Skeletal muscle cell (primary cell): Measurements from ENCODE around the gene NEURL3.

Source experiments
- DNase-seq: peaks from one replicate; pipeline ENCODE4 v3.0.0-alpha.2; 2010; ENCODE audit warnings: low read depth
- H3K4me3 ChIP-seq: 2 replicates; pipeline ENCODE4 v1.5.1; 2011; ENCODE audit warnings: low read depth, mild to moderate bottlenecking, control low read depth, low read length, moderate library complexity

The NEURL3 gene

DNA sequence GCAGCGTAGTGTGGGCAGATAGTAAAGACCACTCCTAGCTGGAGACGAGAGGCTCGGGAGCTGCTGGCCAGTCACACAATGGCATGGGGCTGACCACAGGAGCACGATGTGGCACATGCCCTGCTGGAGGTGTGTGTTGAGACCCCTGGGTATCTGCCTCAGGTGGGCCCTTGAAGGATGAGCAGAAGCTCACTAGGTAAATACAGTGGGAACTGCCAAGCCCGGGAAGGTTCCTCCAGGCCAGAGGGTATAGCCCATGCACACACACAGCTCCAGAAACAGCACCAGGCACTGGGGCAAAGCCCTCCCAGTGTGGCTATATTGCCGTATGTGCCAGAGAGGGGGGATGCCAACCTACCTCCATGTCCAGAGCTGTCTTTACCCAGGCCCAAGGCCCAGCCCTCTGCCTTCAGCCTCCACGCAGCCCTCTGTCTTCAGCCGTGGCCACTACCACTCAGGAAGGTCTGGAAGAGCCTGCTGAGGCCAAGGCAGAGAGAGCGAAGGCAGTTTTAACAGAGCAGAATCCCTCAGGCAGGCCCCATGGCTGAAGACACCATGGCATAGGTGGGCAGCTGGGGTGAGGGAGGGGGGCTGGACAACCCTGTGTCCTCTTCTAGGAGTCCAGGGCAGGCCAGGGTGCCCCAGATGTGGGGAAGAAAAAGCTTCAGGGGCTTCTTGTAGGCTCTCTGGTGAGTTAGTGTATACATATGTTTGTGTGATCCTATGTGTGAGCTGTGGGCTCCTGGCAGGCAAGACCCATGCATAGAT, 24.4 kb upstream of the NEURL3 start:
- no peak for DNase-seq
- H3K4me3 ChIP-seq: no peak overlapping the region

DNA sequence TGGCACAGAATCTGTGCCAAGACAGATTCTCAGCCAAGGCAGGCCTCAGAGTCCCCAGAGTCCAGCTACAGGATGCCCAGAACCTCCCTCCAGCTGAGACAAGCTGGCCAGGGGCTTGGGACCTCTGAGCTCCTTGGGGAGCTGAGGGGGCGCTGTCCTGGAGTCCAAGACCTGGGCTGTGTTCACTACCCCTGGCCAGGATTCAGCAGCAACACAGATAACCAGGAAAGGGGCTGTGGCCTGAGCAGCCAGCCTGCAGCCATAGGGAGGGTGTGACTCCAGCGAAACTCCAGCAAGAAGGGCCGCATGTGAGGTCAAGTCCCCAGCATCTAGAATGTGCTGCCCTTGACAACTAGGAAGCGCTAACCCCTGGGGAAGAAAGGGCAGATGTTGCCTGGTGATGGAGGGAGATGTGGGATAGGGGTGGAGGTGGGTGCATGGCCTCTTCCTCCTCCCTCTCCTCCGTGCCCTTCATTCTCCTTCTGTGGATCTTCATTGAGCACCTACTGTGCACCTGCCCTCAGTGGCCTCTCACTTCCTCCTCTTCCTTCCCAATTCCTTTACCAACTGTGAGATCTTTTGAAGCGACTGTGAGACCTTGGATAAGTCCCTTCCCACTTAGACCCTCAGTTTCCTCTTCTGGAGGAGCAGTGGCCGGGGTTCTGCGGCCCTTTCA, 23.7 kb upstream of the NEURL3 start:
- no peak for DNase-seq
- no peak overlapping the region for H3K4me3 ChIP-seq

DNA sequence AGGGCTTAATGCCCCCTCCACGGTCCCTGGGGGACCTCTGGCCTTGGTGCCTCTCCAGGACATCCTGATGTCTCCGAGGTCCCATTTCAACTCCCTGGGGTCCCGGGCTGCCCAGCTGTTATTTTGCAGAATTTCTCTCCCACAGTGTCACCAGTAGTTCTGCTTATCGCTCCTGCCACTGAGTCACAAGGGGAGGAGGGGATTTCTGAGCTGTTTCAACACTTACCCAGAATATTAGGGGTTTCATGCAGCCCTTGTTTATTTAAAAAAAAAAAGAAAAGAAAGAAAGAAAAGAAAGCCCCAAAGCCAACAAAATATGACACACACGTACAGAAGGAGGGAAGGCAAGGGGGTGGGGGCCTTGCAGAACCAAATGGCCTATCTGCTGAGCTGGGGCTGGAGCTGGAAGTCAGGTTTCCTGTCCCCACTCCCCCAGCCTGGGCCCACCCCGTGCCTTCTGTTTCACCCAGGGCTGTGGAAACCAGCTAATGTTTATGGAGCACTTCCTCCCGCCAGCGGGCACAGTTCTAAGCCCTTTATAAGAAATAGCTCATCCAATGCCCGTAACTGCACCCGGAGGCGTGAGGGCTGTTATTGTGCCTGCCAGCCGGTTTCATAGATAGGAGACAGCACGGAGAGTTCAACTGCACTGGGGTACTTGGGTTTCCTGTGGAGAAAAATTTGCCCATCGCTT, 23.0 kb upstream of the NEURL3 start:
- no peak for DNase-seq
- peak overlapping the region; percentile 47 for H3K4me3 ChIP-seq

DNA sequence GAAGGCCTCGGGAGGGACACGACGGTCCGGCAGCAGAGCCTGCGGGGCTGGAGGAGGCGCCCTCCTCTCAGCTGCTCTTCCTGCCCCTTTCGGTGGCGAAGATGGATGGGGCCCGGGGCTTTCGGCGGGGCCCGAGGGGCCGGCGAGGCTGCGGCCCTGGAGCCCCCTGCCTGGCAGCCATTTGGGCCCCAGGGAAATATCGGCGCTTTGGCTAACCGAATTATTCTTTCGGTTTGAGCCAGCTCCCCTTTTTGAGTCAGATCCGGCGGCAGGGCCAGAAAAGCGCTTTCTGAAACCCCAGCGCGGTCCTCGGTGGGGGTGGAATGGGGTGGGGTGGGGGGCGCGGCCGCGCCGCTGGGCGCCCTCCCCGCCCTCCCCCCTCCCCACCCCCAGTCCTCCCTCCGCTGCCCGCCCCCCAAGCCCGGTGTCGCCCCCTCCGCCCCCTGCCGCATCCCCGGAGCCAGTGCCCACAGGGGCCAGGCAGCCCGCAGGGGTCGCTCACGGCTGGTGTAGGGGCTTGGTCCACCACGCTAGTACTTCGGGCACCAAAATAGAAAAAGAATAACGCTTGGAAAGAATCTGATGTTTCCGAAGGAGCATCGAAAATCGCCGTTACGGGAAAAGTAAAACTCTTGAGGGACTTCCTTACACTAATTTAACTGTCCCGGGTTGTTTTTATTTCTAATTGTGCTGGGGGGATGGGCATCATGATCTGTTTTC, 22.3 kb upstream of the NEURL3 start:
- no peak for DNase-seq
- peak overlapping the region; percentile 47 for H3K4me3 ChIP-seq

DNA sequence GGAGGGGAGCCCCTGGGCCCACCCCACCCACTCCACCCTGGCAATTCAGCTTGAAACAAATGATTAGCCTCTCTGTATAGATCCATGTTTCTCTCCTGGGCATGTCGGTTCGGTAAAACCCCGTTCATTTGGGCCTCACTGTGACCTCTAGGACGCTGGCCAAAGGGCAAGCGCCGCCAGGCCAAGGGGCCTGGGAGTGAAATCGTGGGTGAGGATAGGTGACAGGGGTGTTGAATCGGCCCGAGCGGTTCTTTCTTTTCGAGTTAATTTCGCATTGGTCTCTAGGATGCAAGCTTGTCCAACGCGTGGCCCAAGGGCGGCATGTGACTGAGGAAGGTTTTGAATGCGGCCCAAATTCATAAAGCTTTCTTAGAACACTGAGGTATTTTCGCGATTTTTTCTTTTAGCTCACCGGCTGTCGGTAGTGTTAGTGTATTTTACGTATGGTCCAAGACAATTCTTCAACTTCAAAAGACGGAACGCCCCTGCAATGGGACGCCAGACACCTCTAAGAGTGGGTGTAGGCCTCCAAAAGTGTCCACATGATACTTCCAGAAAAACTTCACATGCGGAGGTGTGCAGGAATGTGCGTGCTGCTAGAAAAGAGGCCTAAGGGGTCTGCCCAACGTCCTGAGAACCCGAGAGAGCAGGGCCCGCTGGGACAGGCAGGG, 21.6 kb upstream of the NEURL3 start:
- H3K4me3 ChIP-seq: peak overlapping the region; percentile 47
- no peak for DNase-seq

DNA sequence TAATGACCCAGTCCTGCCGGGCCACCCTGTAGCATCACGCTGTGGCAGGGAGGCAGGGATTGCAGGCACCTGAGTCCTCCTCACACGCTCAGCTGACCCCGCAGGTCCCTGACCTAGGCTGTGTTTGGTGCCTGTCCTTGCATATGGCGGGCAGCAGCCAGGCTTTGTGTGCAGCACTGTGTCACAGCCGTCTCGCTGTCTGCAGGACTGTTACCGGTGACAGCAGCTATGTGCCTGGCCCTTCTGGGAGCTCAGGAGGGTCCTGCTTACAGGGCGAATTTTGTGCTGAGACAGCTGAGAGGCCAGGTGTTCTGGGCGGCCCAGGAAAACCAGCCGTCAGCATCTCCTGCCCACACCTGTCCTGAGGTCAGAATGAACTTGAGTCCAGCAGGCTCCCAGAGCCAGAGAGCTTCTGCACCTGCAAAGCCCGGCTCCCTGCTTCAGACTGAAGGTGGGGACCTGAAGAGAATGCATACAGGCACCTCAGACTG, 21.0 kb upstream of the NEURL3 start:
- DNase-seq: no peak
- H3K4me3 ChIP-seq: no peak overlapping the region

DNA sequence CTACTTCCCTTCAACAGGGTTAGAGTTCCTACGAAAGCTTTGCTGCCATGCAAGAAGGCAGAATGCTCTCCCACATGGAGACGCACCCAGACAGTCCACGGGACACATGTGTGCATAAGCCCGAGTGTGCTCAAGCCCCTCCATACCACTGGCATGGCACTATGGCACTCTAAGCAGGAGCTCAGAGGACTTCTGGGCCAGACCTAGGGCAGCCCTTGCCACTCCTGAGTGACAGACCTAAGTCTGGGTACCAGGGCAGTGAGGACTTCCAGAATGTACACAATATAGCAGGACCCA, 20.0 kb upstream of the NEURL3 start:
- no peak for DNase-seq
- H3K4me3 ChIP-seq: no peak overlapping the region

DNA sequence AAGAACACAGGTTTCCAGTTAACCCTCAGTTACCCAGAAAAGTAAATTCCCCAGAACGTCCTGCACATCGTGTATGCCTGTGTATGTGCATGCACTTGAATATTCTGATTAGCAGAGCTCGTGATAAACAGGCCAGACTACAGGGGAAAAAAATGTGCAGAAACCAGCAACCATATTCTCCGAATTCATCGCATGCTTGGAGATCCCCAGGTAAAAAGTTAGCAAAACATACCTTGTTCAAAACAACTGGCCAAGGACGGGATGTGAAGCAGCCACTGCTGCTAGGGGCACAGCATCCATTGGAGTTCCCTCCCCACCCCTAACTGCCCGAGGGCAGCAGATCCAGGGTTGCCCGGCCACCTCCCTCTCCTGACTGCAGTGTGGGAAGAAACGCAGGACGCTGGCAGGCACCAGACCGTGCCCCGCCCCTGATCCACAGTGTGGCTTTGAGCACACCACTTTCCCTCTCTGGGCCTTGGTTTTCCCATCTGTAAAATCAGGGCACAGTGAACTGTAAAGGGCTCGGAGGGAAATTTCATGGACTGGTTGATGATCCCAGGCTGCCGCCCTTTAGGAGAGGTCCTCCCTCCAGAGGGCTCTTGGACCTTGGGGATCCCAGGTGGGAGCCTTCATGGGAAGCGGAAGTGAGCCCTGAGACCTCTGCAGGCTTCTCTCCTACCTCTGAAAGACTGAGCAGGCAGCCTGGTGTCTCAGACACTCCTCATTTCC, 19.5 kb upstream of the NEURL3 start:
- H3K4me3 ChIP-seq: no peak overlapping the region
- DNase-seq: no peak

DNA sequence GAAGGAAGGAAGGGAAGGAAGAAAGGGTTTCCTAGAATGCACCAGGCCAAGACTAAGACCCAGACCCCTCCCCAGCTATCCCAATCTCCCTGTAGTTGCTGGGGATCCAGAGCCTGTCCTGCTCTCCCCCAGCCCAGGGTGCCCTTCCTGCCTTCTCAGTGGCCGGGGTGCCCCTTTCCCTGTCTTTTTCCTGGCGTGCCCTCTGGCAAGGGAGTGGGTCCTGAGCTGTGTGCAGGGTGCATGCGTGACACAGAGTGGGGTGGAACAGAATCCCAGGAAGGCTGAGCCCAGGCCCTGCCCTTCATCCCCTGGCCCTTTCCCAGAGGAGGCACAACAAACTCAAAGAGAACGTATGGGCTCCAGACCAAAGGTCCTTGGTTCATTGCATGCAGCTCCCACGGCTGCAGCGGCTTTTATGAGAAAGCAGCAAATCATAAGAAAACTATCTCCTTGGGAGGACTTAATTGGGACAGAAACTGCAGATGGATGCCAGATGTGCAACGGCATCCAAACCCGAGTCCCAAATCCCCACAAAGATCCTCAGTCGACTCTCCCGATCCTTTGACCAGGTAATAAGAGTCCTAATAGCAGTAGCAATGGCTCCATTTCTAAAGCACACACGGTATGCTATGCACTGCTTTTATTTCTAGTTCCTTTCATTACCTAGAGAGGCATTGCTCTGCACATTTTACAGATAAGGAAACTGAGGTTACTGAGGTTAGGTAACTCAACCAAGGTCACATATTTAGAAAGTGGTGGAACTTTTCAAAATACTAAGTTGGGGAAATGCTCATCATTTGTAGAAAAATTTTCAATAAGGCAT, 18.7 kb upstream of the NEURL3 start:
- no peak for DNase-seq
- no peak overlapping the region for H3K4me3 ChIP-seq

DNA sequence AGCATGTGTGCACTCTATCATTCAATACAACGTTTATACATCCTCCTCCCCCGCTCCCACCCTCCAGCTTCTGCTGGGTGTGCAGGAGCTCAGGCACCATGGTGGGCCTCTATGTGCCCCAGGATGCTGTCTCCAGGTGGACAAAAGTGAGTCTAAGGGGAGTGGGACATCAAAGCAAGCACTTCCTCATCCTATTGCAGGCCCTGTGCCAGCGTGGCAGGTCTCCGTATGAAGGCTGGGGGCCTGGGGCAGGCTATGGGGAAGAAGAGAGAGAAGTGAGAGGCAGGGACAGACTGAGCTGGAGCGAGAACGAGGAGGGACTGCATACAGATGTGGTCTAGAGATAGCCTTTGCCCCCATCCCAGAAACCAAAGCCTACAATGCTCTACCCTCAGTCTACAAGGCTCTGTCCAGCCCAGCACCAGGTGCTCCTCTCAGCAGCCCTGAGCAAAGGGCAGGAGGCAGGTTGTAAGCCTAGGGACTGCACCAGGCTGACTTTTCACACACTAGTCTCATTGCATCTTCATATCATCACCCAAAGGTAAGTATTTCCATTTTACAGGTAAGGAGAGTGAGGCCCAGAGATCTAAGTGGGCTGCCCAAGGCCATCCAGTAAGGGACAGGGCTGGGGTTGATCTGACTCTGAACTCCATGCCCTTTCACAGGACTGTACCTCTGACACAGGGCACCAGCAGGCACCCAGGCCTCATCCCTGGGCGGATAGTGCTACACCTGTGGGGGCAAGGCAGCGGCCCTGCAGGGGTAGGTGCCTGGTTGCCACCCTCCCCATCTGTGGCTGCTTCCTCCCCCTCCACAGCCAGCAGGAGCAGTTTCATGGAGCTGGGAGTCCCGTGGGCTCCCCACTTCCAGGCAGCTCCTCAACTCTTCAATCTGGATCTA, 17.4 kb upstream of the NEURL3 start:
- no peak for DNase-seq
- no peak overlapping the region for H3K4me3 ChIP-seq

DNA sequence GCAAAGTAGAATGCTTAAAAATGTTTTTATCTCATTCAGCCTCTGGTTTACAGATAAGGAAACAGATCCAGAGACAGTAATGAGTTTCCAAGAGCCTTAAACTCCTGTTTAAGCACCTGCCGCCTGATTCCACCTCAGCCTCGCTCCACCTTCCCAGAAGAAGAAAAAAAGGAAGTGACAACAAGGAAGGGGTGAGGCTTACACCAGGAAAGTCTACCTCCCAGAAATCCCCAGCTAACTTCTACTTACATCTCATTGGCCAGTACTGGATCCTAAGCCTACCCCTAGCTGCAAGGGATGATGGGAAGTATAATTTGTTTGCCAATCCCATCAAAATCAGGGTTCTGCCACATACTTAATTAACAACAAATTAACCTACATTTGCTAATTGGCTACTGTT, 16.1 kb upstream of the NEURL3 start:
- DNase-seq: no peak
- no peak overlapping the region for H3K4me3 ChIP-seq

DNA sequence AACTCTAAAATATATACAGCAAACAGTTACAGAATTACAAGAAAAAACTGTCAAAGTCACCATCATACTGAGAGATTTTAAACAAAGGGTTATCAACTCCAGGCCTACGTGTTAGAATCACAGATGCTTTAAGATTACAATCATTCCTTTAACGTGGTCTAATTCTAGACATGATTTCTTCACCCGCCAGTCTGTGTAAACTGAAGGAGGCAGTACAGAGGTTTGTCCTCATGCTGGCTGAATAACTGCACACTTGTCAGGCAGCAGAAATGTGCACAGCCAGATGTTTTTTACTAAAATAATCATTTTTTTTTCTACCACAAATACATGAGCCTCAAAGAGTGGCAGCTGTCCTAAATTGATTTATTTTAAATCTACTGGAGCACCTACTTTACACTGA, 15.5 kb upstream of the NEURL3 start:
- H3K4me3 ChIP-seq: no peak overlapping the region
- no peak for DNase-seq

DNA sequence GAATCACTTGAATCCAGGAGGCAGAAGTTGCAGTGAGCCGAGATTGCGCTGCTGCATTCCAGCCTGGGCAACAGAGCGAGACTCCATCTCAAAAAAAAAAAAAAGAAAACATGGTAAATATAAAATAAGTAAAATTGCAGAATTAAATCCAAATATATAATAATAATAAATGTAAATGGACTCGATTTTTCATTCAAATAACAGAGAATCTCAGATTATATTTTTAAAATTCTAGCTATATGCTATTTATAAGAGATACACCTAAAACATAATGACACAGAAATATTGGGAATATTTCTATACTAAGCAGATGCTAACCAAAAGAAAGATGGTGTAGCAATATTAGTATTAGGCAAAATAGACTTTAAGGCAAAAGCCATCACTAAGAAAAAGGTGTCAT, 15.1 kb upstream of the NEURL3 start:
- DNase-seq: no peak
- H3K4me3 ChIP-seq: no peak overlapping the region

DNA sequence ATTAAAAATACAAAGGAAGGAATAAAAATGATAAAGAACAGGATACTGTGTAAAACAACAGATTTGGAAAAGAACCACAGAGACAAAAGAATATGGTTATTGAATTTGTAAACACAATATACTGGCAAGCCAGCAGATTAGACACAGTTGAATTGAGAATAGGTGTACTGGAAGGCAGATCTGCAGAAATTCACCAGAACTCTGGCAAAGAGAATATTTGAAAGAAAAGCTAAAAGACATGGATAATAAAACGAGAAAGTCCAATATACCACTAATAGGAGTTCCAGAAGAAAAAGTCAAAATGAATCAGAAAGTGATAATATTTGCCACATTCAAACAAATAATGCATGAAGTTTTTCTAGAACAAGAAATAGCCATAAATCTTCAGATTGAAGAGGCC, 11.9 kb upstream of the NEURL3 start:
- no peak overlapping the region for H3K4me3 ChIP-seq
- no peak for DNase-seq

DNA sequence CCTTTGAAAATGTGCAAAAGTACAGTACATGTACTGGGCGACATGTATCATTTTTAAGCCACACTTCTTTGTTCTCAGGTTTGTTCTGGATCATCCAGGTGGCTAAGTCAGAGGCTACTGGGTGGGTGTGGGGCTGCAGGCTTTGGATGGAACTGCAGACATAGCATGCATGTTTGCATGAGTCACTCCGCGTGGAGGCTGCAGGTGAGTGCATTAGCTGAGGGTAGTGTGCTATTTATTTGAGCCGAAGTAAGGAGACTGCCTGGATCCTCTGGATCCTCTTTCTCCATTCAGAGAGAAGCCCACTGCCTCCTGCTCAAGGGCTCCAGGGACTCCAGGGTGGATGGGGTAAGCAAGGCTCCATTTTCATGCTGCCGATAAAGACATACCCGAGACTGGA, 9.4 kb upstream of the NEURL3 start:
- no peak for DNase-seq

DNA sequence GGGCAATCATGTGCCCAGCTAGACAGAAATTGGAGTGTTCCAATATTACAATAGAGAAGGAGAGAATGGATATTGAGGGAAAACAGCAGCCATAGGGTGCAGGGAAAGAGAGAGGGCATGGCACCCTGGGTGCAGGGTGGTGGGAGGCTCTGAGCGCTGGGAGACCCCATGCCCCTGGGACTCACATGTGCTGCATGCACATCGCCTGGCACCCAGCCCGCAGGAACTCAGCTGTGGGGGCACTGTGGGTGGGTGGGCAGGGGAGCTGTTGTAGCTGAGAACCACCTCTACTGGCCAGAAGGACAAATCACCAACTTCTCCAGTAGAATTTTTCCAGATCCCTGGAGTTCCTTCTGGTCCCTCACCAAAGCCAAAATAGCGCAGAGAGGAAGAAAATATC, 7.2 kb upstream of the NEURL3 start:
- H3K4me3 ChIP-seq: no peak overlapping the region
- no peak for DNase-seq

More for the DNA sequence above, 9.4 kb upstream of the NEURL3 start:
- H3K4me3 ChIP-seq: no peak overlapping the region

DNA sequence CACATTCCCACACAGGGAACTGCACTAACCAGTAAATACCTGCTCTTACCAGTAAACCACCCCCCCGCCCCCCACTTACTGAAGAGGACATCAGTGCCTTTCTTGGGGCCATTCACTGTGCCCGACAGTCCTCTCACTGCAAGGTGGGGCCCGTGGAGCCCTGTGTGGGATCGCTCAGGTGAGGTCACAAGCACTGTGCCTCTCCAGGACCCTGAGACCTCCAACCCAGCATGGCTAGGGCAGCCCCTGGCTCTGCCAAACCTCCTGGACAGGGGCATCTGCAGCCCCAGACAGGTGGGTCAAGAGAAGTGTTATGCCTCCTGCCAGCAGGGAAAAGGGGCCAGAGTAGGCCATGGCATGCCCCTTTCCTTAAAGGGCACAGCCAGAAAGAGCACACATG, 6.7 kb upstream of the NEURL3 start:
- DNase-seq: no peak
- no peak overlapping the region for H3K4me3 ChIP-seq
